HL-60 (cell line): ENCODE data around the gene FAM240B.

ENCODE experiments used
- DNase-seq, 2 experiments: peaks; one replicate each; pipeline ENCODE4 v3.0.0-alpha.2; 2010 to 2020; ENCODE audit warnings: low read depth in 1 of 2, low spot score in 1 of 2
- H3K27ac ChIP-seq: fragments of 250-450 bp; sonication (Bioruptor Pico); replicated peaks from 2 replicates; pipeline ENCODE4 v1.5.1; 2020; ENCODE audit warnings: mild to moderate bottlenecking, moderate library complexity
- H3K27me3 ChIP-seq: fragments of 250-450 bp; sonication (Bioruptor Pico); 2 replicates; pipeline ENCODE4 v1.5.1; 2021; ENCODE audit warnings: mild to moderate bottlenecking, moderate library complexity; ENCODE audit not compliant: insufficient read depth, poor library complexity, severe bottlenecking
- H3K4me3 ChIP-seq: replicated peaks from 2 replicates; pipeline ENCODE4 v1.5.1; 2011; ENCODE audit warnings: mild to moderate bottlenecking, control low read depth, low read length; ENCODE audit not compliant: insufficient read depth
- GABPA ChIP-seq: IDR thresholded peaks from 2 replicates; pipeline ENCODE4 v1.6.1; 2012; ENCODE audit warnings: low read depth
- POLR2AphosphoS5 ChIP-seq: IDR thresholded peaks from 2 replicates; pipeline ENCODE4 v1.6.1; 2012; ENCODE audit warnings: low read depth
- SPI1 ChIP-seq: IDR thresholded peaks from 2 replicates; pipeline ENCODE4 v1.6.1; 2012; ENCODE audit warnings: low read depth, mild to moderate bottlenecking, borderline replicate concordance
- TF ChIP-seq, protein P1 (sequence below): IDR thresholded peaks from one replicate; pipeline ENCODE4 v1.5.1; 2011; ENCODE audit warnings: low read length, control low read depth, inconsistent platforms; ENCODE audit not compliant: insufficient read depth
- TF ChIP-seq, protein P2 (sequence below): IDR thresholded peaks from 2 replicates; pipeline ENCODE4 v1.6.1; 2012; ENCODE audit warnings: low read depth; ENCODE audit not compliant: insufficient replicate concordance

FAM240B gene

DNA sequence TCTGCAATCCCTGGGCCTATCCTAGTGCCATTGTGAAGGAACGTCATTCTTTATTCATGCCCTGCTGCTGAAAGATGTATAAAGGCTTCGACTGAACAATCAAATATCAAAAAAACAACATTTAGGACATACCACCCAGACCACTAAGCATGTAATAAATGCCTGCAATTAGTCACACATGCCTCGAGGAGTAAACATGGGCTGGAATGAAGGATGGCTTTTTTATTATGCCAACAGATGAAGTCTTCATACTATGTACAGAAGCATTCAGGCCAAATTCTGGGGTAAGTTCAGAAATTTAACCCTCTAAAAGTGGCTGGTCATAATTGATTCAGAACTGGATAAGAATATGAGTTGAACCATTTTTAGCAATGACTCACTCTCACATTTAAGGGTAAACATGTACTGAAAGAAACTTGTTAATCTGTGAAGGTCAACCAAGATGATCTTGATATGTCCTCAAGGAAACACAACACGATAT, 38.1 kb downstream of the FAM240B start:
- H3K4me3 ChIP-seq, result no peak overlapping the region
- no peak overlapping the region for H3K27ac ChIP-seq
- no peaks in the 10 kb centered on the region for H3K27me3 ChIP-seq
- no peak for DNase-seq
- TF ChIP-seq GABPA, result no peak
- no peak for TF ChIP-seq SPI1
- TF ChIP-seq, protein P1, sequence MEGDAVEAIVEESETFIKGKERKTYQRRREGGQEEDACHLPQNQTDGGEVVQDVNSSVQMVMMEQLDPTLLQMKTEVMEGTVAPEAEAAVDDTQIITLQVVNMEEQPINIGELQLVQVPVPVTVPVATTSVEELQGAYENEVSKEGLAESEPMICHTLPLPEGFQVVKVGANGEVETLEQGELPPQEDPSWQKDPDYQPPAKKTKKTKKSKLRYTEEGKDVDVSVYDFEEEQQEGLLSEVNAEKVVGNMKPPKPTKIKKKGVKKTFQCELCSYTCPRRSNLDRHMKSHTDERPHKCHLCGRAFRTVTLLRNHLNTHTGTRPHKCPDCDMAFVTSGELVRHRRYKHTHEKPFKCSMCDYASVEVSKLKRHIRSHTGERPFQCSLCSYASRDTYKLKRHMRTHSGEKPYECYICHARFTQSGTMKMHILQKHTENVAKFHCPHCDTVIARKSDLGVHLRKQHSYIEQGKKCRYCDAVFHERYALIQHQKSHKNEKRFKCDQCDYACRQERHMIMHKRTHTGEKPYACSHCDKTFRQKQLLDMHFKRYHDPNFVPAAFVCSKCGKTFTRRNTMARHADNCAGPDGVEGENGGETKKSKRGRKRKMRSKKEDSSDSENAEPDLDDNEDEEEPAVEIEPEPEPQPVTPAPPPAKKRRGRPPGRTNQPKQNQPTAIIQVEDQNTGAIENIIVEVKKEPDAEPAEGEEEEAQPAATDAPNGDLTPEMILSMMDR, result no peak
- TF ChIP-seq POLR2AphosphoS5, result no peak
- TF ChIP-seq, protein P2, sequence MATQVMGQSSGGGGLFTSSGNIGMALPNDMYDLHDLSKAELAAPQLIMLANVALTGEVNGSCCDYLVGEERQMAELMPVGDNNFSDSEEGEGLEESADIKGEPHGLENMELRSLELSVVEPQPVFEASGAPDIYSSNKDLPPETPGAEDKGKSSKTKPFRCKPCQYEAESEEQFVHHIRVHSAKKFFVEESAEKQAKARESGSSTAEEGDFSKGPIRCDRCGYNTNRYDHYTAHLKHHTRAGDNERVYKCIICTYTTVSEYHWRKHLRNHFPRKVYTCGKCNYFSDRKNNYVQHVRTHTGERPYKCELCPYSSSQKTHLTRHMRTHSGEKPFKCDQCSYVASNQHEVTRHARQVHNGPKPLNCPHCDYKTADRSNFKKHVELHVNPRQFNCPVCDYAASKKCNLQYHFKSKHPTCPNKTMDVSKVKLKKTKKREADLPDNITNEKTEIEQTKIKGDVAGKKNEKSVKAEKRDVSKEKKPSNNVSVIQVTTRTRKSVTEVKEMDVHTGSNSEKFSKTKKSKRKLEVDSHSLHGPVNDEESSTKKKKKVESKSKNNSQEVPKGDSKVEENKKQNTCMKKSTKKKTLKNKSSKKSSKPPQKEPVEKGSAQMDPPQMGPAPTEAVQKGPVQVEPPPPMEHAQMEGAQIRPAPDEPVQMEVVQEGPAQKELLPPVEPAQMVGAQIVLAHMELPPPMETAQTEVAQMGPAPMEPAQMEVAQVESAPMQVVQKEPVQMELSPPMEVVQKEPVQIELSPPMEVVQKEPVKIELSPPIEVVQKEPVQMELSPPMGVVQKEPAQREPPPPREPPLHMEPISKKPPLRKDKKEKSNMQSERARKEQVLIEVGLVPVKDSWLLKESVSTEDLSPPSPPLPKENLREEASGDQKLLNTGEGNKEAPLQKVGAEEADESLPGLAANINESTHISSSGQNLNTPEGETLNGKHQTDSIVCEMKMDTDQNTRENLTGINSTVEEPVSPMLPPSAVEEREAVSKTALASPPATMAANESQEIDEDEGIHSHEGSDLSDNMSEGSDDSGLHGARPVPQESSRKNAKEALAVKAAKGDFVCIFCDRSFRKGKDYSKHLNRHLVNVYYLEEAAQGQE, result no peak

DNA sequence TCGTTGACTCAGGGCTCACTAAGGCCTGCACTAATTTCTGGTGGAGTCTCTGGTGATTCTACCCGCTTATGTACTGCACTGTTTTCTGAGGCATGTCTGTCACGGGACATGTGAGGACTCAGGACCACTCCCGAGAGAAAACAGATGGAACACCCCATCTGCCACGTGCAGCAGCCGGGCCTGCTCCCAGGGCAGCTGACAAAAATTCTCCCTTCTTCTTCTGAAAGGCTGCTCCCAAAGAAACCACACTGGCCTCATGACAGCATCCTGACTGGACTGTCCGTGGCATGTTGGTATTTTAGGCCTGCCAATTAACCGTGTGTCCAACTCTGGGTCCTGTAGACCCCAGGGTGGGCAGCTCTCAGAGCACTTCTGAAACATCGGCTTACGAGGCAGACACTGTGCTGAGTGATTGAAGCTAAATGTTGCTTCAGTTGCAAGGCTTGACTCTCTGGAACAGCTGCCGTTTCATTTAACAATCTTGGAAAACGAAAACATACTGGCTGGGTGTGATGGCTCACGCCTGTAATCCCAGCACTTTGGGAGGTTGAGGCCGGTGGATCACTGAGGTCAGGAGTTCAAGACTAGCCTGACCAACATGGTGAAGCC, 39.0 kb downstream of the FAM240B start:
- Histone ChIP-seq H3K4me3 (no peak overlapping the region), H3K27ac (no peak overlapping the region), H3K27me3 (no peaks in the 10 kb centered on the region)
- no peak for DNase-seq
- TF ChIP-seq POLR2AphosphoS5 (no peak), SPI1 (no peak), GABPA (no peak)
- TF ChIP-seq, protein P2, result no peak
- TF ChIP-seq, protein P1, result no peak

- Histone ChIP-seq H3K27ac (no peak overlapping the region), H3K4me3 (no peak overlapping the region), H3K27me3 (no peaks in the 10 kb centered on the region)
- TF ChIP-seq, protein P1, result no peak
- TF ChIP-seq, protein P2, result no peak
- DNase-seq, result no peak
These were observed 42.2 kb downstream of the FAM240B start for GRCh38 chr9:38677660-38678303.
